Keratinocyte (primary cell): ENCODE measurements around the gene L3MBTL3. TPM values are rescaled to one million over a fixed set of nuclear protein-coding genes. Genes with fewer than 3 reads are reported as not detected.

Experiments used
- DNase-seq: peaks from one replicate; pipeline ENCODE4 v3.0.0-alpha.2; 2011; ENCODE audit warnings: low read depth, missing footprints, low spot score
- FAIRE-seq: peaks from 2 replicates; lab custom pipeline; 2011; peaks lifted over from hg19 to GRCh38; lab: Jason Lieb, UNC
- H2AFZ ChIP-seq: 2 replicates; pipeline ENCODE4 v1.6.0; 2012; ENCODE audit warnings: low read length, control low read depth, inconsistent platforms; ENCODE audit not compliant: control insufficient read depth
- H3K27ac ChIP-seq: 2 replicates; pipeline ENCODE4 v1.5.1; 2011; ENCODE audit warnings: low read length; ENCODE audit not compliant: control insufficient read depth, insufficient read depth
- H3K27me3 ChIP-seq: 3 replicates; pipeline ENCODE4 v1.6.0; 2011; ENCODE audit warnings: low read length; ENCODE audit not compliant: control insufficient read depth, insufficient read depth; ENCODE audit errors: extremely low read depth
- H3K36me3 ChIP-seq, 2 experiments: 2 replicates in 1 of 2; 3 replicates in 1 of 2; pipeline ENCODE4 v1.5.1; 2011; ENCODE audit warnings: low read length in 2 of 2, mild to moderate bottlenecking in 1 of 2; ENCODE audit not compliant: control insufficient read depth in 2 of 2, insufficient read depth in 2 of 2; ENCODE audit errors: extremely low read depth in 1 of 2
- H3K4me1 ChIP-seq: 3 replicates; pipeline ENCODE4 v1.5.1; 2011; ENCODE audit warnings: low read length; ENCODE audit not compliant: control insufficient read depth, insufficient read depth; ENCODE audit errors: extremely low read depth
- H3K4me2 ChIP-seq: 3 replicates; pipeline ENCODE4 v1.6.0; 2011; ENCODE audit warnings: low read depth, low read length; ENCODE audit not compliant: control insufficient read depth, insufficient read depth; ENCODE audit errors: extremely low read depth
- H3K4me3 ChIP-seq, 3 experiments: fragments of 200-600 bp in 1 of 3; sonication (generic) in 1 of 3; 2 replicates in 2 of 3; 3 replicates in 1 of 3; pipeline ENCODE4 v1.5.1; 2011 to 2016; ENCODE audit warnings: low read length in 3 of 3, mild to moderate bottlenecking in 3 of 3, control low read depth in 2 of 3, inconsistent platforms in 1 of 3, low read depth in 1 of 3, mixed read lengths in 1 of 3, mixed run types in 1 of 3, moderate library complexity in 1 of 3; ENCODE audit not compliant: control insufficient read depth in 2 of 3, insufficient read depth in 2 of 3; ENCODE audit errors: extremely low read depth in 1 of 3
- H3K79me2 ChIP-seq: 2 replicates; pipeline ENCODE4 v1.6.0; 2012; ENCODE audit warnings: low read length; ENCODE audit not compliant: control insufficient read depth, insufficient read depth
- H3K9ac ChIP-seq: 3 replicates; pipeline ENCODE4 v1.6.0; 2011; ENCODE audit warnings: low read length; ENCODE audit not compliant: control insufficient read depth, insufficient read depth; ENCODE audit errors: extremely low read depth
- H3K9me1 ChIP-seq: 3 replicates; pipeline ENCODE4 v1.6.0; 2011; ENCODE audit warnings: low read length; ENCODE audit not compliant: control insufficient read depth, insufficient read depth; ENCODE audit errors: extremely low read depth
- H3K9me3 ChIP-seq: 2 replicates; pipeline ENCODE4 v1.5.1; 2012; ENCODE audit warnings: low read depth, low read length; ENCODE audit not compliant: control insufficient read depth
- H4K20me1 ChIP-seq: 3 replicates; pipeline ENCODE4 v1.6.0; 2011; ENCODE audit warnings: low read length; ENCODE audit not compliant: control insufficient read depth, insufficient read depth; ENCODE audit errors: extremely low read depth
- EZH2 ChIP-seq: IDR thresholded peaks from one replicate; pipeline ENCODE4 v1.6.1; 2012; ENCODE audit warnings: inconsistent platforms, mild to moderate bottlenecking, low read length, moderate library complexity
- dilution Hi-C: fragments of 300-500 bp; cut with MboI; formaldehyde crosslinking; loops from one replicate; pipeline ENCODE4 v1.7.0; 2020; ENCODE audit warnings: low sequenced_read_pairs; ENCODE audit not compliant: extremely low pct_ligation_motif_present
- polyA plus RNA-seq, 5 experiments: library from polyadenylated mRNA; depleted of rRNA in 3 of 5; stranded (reverse) in 3 of 5; stranded (forward) in 1 of 5; unstranded in 1 of 5; fragments of >200 nt; gene quantifications; 1 replicate in 1 of 5; 2 replicates in 3 of 5; 3 replicates in 1 of 5; pipeline versions ENCODE4 v1.2.1 to v1.2.3, GENCODE V29; 2011 to 2012; ENCODE audit warnings: missing spikeins in 2 of 5, low read depth in 1 of 5, low replicate concordance in 1 of 5
- TF ChIP-seq, protein P1 (sequence below), 3 experiments: IDR thresholded peaks in 1 of 3; conservative IDR thresholded peaks in 1 of 3; optimal IDR thresholded peaks in 1 of 3; 2 replicates in 2 of 3; 3 replicates in 1 of 3; pipeline versions ENCODE3 to v1.5.1; 2011; ENCODE audit warnings: low read length in 3 of 3, mild to moderate bottlenecking in 3 of 3, moderate library complexity in 2 of 3, control low read depth in 1 of 3, inconsistent platforms in 1 of 3; ENCODE audit not compliant: insufficient read depth in 2 of 3; ENCODE audit errors: extremely low read depth in 1 of 3

Gene L3MBTL3
- polyA plus RNA-seq, 1 donor (not counting 4 experiments of a cell fraction or from before 2014, with no cell fraction given) = 16.6 TPM

DNA sequence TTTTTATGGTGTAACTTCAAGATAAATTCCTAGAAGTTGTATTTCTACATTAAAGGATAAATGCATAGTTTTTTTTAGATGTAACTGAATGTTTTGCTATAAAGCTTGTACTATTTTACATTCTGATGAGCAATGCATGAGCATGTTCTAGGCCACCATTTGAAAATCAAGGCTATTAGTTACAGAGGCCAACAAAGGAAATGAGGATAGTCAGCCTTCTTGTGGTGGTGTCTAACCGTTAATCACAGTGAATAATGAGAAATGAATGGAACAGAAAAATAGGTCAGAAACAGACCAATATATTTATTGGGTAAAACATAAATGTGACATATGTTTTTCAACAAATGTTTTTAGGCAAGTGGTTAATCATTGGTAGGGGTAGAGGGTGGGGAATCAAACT, 37.6 kb upstream of the L3MBTL3 start:
- dilution Hi-C loops = no loop called here
- FAIRE-seq = no peak
- H3K9ac ChIP-seq = no peak overlapping the region
- H3K36me3 ChIP-seq = no peaks in the 10 kb centered on the region
- H3K4me1 ChIP-seq = no peaks in the 10 kb centered on the region
- TF ChIP-seq, protein P1, sequence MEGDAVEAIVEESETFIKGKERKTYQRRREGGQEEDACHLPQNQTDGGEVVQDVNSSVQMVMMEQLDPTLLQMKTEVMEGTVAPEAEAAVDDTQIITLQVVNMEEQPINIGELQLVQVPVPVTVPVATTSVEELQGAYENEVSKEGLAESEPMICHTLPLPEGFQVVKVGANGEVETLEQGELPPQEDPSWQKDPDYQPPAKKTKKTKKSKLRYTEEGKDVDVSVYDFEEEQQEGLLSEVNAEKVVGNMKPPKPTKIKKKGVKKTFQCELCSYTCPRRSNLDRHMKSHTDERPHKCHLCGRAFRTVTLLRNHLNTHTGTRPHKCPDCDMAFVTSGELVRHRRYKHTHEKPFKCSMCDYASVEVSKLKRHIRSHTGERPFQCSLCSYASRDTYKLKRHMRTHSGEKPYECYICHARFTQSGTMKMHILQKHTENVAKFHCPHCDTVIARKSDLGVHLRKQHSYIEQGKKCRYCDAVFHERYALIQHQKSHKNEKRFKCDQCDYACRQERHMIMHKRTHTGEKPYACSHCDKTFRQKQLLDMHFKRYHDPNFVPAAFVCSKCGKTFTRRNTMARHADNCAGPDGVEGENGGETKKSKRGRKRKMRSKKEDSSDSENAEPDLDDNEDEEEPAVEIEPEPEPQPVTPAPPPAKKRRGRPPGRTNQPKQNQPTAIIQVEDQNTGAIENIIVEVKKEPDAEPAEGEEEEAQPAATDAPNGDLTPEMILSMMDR (optimal IDR thresholded peaks at IDR 0.05 in 1 of 3, IDR thresholded peaks at IDR 0.05 in 1 of 3, conservative IDR thresholded peaks at IDR 0.05 in 1 of 3; ENCODE audit: extremely low read depth in 1 of 3, insufficient read depth in 2 of 3, low read length in 3 of 3) = no peak
- TF ChIP-seq EZH2 = no peak
- H3K4me3 ChIP-seq = no peak overlapping the region
- H3K4me2 ChIP-seq = no peak overlapping the region
- H3K27ac ChIP-seq = no peak overlapping the region
- no peaks in the 10 kb centered on the region for H3K9me1 ChIP-seq
- no peak overlapping the region for H2AFZ ChIP-seq
- H3K9me3 ChIP-seq = no peaks in the 10 kb centered on the region
- H3K79me2 ChIP-seq = no peaks in the 10 kb centered on the region
- no peaks in the 10 kb centered on the region for H3K27me3 ChIP-seq
- DNase-seq = no peak
- H4K20me1 ChIP-seq = no peaks in the 10 kb centered on the region

DNA sequence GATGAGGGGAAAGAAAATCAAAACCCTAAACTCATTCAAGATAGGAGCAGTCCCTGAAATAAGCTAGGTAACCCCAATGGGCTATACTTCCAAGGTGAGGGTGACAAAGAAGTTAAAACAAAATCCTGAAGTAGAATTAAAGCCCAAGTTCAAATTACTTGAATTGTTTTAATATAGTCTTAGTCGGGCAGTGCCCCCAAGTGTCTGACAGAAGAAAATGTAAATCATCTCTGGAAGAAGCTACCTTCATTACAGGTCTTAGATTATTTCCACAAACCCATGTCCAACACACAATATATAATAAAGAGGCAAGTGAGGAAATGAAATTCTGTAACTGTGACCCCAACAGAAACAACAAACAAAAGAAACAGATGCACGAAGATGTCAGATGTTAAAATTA, 36.8 kb upstream of the L3MBTL3 start:
- Histone ChIP-seq H3K79me2 (no peaks in the 10 kb centered on the region), H4K20me1 (no peaks in the 10 kb centered on the region), H3K36me3 (no peaks in the 10 kb centered on the region), H3K27ac (no peak overlapping the region), H3K9me3 (no peaks in the 10 kb centered on the region), H3K9me1 (no peaks in the 10 kb centered on the region), H3K4me2 (no peak overlapping the region), H3K9ac (no peak overlapping the region), H3K4me1 (no peaks in the 10 kb centered on the region), H3K27me3 (no peaks in the 10 kb centered on the region), H3K4me3 (no peak overlapping the region), H2AFZ (no peak overlapping the region)
- no peak for DNase-seq
- dilution Hi-C loops = no loop called here
- FAIRE-seq = peak; percentile 43
- TF ChIP-seq, protein P1 (optimal IDR thresholded peaks at IDR 0.05 in 1 of 3, IDR thresholded peaks at IDR 0.05 in 1 of 3, conservative IDR thresholded peaks at IDR 0.05 in 1 of 3; ENCODE audit: extremely low read depth in 1 of 3, insufficient read depth in 2 of 3, low read length in 3 of 3) = peak in 1 of 3 experiments; percentile 15
- TF ChIP-seq EZH2 = no peak
